Stimulated activated naive CD4-positive, alpha-beta T cell treated with Interleukin-2 at 50 U/mL for 16 hours (primary cell): ENCODE data around the gene ST6GAL2.

Experiments used
- DNase-seq: peaks from one replicate; lab custom pipeline; 2025; lab: John Stamatoyannopoulos, UW

Gene ST6GAL2

GRCh38 chr2:106864051-106864450 is 21.9 kb downstream of the ST6GAL2 start:
- DNase-seq, result no peak

GRCh38 chr2:106863387-106863786 is 22.6 kb downstream of the ST6GAL2 start:
- DNase-seq, result no peak

- DNase-seq, result no peak
These were observed 26.5 kb downstream of the ST6GAL2 start for GRCh38 chr2:106859498-106859897.

- DNase-seq, result no peak
These were observed 27.2 kb downstream of the ST6GAL2 start for GRCh38 chr2:106858810-106859209.

GRCh38 chr2:106857882-106858478 is 28.0 kb downstream of the ST6GAL2 start:
- no peak for DNase-seq

GRCh38 chr2:106853631-106854030 is 32.3 kb downstream of the ST6GAL2 start:
- DNase-seq, result no peak

- no peak for DNase-seq
These were observed 34.0 kb downstream of the ST6GAL2 start for GRCh38 chr2:106851881-106852501.

GRCh38 chr2:106851087-106851874 is 34.7 kb downstream of the ST6GAL2 start:
- no peak for DNase-seq

GRCh38 chr2:106849253-106849652 is 36.7 kb downstream of the ST6GAL2 start:
- no peak for DNase-seq

GRCh38 chr2:106847366-106847765 is 38.6 kb downstream of the ST6GAL2 start:
- no peak for DNase-seq

GRCh38 chr2:106845716-106846115 is 40.3 kb downstream of the ST6GAL2 start:
- DNase-seq, result no peak

GRCh38 chr2:106843910-106844250 is 42.1 kb downstream of the ST6GAL2 start:
- no peak for DNase-seq

GRCh38 chr2:106843001-106843909 is 42.7 kb downstream of the ST6GAL2 start:
- no peak for DNase-seq

- DNase-seq, result no peak
These were observed 43.9 kb downstream of the ST6GAL2 start for GRCh38 chr2:106841886-106842645.

GRCh38 chr2:106840818-106841217 is 45.1 kb downstream of the ST6GAL2 start:
- no peak for DNase-seq

GRCh38 chr2:106839849-106840595 is 45.9 kb downstream of the ST6GAL2 start:
- no peak for DNase-seq

GRCh38 chr2:106833256-106833655 is 52.7 kb downstream of the ST6GAL2 start:
- no peak for DNase-seq

GRCh38 chr2:106831816-106832569 is 54.0 kb downstream of the ST6GAL2 start:
- DNase-seq, result no peak

GRCh38 chr2:106831241-106831640 is 54.7 kb downstream of the ST6GAL2 start:
- no peak for DNase-seq

GRCh38 chr2:106830191-106830590 is 55.8 kb downstream of the ST6GAL2 start:
- no peak for DNase-seq
